HG03064 (cell line): ENCODE data around the gene BSN.

Experiments used
- ATAC-seq: cut with Tn5 transposase; IDR thresholded peaks from one replicate; pipeline ENCODE4 v1.9.1; 2021; ENCODE audit warnings: low read depth; ENCODE audit not compliant: unreplicated experiment

Gene BSN, protein sequence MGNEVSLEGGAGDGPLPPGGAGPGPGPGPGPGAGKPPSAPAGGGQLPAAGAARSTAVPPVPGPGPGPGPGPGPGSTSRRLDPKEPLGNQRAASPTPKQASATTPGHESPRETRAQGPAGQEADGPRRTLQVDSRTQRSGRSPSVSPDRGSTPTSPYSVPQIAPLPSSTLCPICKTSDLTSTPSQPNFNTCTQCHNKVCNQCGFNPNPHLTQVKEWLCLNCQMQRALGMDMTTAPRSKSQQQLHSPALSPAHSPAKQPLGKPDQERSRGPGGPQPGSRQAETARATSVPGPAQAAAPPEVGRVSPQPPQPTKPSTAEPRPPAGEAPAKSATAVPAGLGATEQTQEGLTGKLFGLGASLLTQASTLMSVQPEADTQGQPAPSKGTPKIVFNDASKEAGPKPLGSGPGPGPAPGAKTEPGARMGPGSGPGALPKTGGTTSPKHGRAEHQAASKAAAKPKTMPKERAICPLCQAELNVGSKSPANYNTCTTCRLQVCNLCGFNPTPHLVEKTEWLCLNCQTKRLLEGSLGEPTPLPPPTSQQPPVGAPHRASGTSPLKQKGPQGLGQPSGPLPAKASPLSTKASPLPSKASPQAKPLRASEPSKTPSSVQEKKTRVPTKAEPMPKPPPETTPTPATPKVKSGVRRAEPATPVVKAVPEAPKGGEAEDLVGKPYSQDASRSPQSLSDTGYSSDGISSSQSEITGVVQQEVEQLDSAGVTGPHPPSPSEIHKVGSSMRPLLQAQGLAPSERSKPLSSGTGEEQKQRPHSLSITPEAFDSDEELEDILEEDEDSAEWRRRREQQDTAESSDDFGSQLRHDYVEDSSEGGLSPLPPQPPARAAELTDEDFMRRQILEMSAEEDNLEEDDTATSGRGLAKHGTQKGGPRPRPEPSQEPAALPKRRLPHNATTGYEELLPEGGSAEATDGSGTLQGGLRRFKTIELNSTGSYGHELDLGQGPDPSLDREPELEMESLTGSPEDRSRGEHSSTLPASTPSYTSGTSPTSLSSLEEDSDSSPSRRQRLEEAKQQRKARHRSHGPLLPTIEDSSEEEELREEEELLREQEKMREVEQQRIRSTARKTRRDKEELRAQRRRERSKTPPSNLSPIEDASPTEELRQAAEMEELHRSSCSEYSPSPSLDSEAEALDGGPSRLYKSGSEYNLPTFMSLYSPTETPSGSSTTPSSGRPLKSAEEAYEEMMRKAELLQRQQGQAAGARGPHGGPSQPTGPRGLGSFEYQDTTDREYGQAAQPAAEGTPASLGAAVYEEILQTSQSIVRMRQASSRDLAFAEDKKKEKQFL (N-terminal part only)

GRCh38 chr3:49553692-49554632 is at the start of gene BSN:
Gene BSN, plus strand, starts transcription at chr3:49554477. Its CDS starts 126 bp downstream, at chr3:49554603.
- peak; percentile 52 for ATAC-seq

DNA sequence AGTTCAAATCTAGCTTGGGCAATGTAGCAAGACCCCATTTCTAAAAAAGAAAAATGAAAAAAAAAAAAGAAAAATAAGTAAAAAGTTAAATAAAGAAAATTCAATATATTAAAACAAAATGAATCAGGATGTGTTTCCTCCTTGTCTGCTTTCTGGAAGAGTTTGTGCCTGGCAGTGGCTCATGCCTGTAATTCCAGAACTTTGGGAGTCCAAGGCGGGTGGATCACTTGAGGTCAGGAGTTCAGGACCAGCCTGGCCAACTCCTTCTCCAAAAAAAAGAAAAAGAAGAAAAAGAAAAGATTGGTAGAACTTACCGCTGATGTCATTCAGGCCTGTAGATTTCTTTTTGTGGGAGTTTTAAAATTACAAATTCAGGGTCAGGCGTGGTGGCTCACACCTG is 47.4 kb upstream of the BSN start:
- no peak for ATAC-seq

DNA sequence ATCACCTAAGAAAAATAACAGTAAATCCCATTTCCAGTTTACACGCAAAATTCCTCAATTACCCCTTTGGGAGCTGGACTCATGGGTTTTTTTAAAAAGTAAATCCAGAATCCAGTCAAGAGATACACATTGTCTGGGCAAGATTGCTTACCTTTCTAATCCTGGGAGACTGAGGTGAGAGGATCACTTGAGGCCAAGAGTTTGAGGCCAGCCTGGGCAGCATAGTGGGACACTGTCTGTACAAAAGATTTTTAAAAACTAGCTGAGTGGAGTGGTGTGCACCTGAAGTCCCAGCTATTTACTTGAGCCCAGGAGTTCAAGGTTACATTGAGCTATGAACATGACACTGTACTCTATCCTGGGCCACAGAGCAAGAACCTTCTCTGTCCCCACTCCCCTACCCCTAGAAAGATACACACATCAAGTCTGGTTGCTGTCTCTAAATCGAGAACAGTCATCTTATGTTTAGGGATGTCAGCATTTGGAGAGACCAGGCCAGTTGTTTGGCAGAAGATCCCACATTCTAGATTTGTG is 45.2 kb upstream of the BSN start:
- no peak for ATAC-seq

GRCh38 chr3:49511639-49512038 is 42.6 kb upstream of the BSN start:
- no peak for ATAC-seq

DNA sequence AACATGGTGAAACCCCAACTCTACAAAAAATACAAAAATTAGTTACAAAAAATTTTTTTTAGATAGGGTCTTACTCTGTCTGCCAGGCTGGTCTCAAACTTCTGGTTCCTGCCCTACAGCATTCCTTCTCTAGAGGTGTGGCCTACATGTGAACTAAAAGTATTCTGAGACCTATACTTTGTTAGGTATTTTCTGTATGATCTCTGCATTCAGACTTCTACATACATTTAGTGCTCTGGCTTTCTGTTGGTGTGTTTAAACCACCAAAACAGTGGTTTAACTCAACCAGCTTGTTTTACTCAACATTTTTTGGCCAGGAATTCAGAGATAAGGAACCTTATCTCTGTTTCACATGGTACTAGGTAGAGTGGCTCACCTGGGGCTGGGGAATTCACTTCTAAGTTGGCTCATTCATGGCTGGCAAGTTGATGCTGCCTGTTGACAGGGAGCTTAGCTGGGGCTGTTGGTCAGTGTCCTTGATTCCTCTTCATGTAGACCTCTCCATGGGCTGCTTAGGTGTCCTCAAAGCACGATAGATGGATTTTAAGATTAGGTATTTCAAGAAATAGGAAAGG is 41.4 kb upstream of the BSN start:
- no peak for ATAC-seq

- ATAC-seq: no peak
These were observed 40.7 kb upstream of the BSN start for GRCh38 chr3:49513494-49514124.

DNA sequence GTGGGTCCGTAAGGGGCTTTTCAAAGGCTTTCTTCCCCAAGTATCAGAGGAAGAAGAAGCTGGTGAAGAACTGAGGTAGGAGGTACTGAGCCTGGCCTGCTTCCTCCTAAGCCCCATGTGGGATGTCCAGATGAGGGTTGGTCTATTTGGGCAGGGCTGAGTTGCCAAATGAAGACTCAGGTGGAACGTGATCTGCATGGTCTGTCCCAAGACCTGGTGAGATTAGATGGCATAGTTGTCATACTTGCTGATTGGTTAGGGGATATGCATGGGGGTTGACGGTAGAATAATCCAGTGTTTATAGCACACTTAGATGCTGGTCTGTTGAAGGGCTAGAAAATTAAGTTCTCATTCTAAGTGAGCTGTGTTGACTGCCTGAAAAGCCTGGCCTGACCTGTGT is 36.3 kb upstream of the BSN start:
- no peak for ATAC-seq

- ATAC-seq: no peak
These were observed 35.8 kb upstream of the BSN start for GRCh38 chr3:49518441-49518840.

- ATAC-seq: no peak
These were observed 35.0 kb upstream of the BSN start for GRCh38 chr3:49519296-49519695.

GRCh38 chr3:49519916-49520385 is 34.3 kb upstream of the BSN start:
- ATAC-seq: no peak

DNA sequence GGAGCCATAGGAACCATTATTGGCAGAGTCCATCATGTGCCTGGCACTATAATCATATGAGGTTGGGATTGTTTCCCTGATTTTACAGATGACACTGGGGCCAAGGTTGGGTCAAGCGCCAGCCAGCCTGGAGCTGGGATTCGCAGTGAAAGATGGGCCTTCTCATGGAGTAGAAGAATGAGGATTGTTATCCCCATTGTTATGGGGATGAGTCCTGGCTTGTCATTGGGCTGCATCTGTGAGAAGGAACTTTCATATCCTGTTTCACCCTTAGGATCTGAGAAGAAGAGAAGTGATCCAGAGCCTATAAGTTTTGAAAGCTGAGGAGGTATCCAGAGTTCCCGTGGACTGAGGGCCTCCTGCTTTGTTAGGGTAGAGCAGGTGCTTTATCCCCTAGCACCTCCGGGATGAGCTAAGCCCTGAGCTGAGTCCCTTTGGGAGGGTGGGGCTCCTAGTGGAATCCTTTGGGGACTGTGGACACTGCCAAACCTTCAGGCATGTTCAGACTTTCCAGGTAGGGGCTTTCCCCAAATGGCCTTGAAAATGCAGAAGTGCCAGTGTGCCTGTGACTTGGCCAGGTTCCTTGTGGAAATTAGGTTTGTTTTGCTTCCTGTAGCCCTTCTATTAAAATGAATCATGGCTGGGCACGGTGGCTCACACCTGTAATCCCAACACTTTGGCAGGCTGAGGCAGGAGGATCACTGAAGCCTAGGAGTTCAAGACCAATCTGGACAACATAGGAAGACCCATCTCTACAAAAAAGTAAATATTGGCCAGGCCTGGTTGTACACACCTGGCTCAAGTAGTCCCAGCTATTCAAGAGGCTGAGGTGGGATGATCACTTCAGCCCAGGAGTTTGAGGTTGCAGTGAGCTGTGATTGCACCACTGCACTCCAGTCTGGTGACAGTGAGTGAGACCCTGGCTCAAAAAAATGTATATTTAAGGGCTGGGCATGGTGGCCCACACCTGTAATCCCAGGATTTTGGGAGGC is 30.2 kb upstream of the BSN start:
- no peak for ATAC-seq

DNA sequence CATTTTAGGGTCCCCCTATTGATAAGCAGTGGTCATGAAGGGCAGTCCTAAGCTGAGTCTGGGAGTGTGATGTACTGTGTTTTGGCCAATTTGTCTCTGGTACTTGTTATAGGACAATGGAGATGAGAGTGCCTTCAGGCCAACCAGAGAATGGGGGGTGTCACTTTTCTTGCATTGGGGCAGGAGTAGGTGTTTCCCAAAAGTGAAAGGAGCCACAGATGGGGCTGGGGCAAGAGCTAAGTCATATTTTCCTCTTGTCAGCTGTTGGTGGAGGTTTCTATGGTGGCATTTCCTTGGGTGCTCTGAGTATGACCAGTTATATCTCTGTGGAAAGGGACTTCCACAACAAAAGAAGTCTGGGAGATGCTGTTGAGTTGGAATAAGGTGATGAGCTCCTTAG is 24.7 kb upstream of the BSN start:
- no peak for ATAC-seq

- ATAC-seq: no peak
These were observed 24.0 kb upstream of the BSN start for GRCh38 chr3:49530231-49530630.

GRCh38 chr3:49530701-49531100 is 23.6 kb upstream of the BSN start:
- ATAC-seq: no peak

DNA sequence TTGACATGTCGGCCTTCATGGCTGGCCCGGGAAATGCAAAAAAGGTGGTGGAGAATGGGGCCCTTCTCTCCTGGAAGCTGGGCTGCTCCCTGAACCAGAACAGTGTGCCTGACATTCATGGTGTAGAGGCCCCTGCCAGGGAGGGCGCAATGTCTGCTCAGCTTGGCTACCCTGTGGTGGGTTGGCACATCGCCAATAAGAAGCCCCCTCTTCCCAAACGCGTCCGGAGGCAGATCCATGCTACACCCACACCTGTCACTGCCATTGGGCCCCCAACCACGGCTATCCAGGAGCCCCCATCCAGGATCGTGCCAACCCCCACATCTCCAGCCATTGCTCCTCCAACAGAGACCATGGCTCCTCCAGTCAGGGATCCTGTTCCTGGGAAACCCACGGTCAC is 23.1 kb upstream of the BSN start:
- no peak for ATAC-seq

GRCh38 chr3:49531715-49532114 is 22.6 kb upstream of the BSN start:
- no peak for ATAC-seq

DNA sequence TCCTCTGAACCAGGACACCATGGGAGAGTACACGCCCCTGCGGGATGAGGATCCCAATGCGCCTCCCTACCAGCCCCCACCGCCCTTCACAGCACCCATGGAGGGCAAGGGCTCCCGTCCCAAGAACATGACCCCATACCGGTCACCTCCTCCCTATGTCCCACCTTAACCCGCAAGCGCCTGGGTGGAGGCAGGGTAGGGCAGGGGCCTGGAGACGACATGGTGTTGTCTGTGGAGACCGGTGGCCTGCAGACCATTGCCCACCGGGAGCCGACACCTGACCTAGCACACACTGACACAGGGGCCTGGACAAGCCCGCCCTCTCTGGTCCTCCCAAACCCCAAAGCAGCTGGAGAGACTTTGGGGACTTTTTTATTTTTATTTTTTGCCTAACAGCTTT is 21.2 kb upstream of the BSN start:
- no peak for ATAC-seq
